Measurements from ENCODE around the gene ETS1.

GRCh38 chr11:128521682-128522054, 65.7 kb downstream of the ETS1 start:
- TF ChIP-seq TAF1 (IDR thresholded peaks at IDR 0.05; ENCODE audit: borderline replicate concordance, insufficient read depth, low read length) (no peak), POLR2AphosphoS5 (IDR thresholded peaks at IDR 0.05; ENCODE audit: low read depth, low read length) (peak; percentile 74), REST (IDR thresholded peaks at IDR 0.05; ENCODE audit: insufficient read depth in 1 of 2, low read depth in 2 of 2, low read length in 2 of 2) (0 out of 4 replicates have a peak, but pooled peaks of 1 of the 2 experiments have one; percentile 5), SIN3A (IDR thresholded peaks at IDR 0.05; ENCODE audit: borderline replicate concordance, insufficient read depth, low read length) (no peak)
